Panc1 (cell line): ENCODE data around the gene DDI2.

ENCODE experiments used
- SIN3A ChIP-seq: IDR thresholded peaks from 2 replicates; pipeline ENCODE4 v1.6.1; 2012; ENCODE audit warnings: low read depth, mild to moderate bottlenecking, low read length, moderate library complexity, borderline replicate concordance; ENCODE audit not compliant: insufficient read depth
- TF ChIP-seq, protein P1 (sequence below): fragments of 450-650 bp; IDR thresholded peaks from 2 replicates; pipeline ENCODE4 v1.5.1; 2017; ENCODE audit warnings: mild to moderate bottlenecking

GRCh38 chr1:15570861-15571260 lies 46.4 kb upstream of the DDI2 start:
- TF ChIP-seq, protein P1, sequence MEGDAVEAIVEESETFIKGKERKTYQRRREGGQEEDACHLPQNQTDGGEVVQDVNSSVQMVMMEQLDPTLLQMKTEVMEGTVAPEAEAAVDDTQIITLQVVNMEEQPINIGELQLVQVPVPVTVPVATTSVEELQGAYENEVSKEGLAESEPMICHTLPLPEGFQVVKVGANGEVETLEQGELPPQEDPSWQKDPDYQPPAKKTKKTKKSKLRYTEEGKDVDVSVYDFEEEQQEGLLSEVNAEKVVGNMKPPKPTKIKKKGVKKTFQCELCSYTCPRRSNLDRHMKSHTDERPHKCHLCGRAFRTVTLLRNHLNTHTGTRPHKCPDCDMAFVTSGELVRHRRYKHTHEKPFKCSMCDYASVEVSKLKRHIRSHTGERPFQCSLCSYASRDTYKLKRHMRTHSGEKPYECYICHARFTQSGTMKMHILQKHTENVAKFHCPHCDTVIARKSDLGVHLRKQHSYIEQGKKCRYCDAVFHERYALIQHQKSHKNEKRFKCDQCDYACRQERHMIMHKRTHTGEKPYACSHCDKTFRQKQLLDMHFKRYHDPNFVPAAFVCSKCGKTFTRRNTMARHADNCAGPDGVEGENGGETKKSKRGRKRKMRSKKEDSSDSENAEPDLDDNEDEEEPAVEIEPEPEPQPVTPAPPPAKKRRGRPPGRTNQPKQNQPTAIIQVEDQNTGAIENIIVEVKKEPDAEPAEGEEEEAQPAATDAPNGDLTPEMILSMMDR, result no peak
- no peak for TF ChIP-seq SIN3A
